Left colon (tissue), 2 donors: ENCODE results near the gene RHO. TPM values are rescaled to one million over a fixed set of nuclear protein-coding genes. Genes with fewer than 3 reads are reported as not detected.

Experiments used
- ATAC-seq: fragments of 200-7000 bp; cut with Tn5 transposase; one replicate; pipeline ENCODE4 v1.9.1; 2020; ENCODE audit warnings: mild to moderate bottlenecking, moderate library complexity
- DNase-seq, 2 donors: peaks; one replicate each; pipeline ENCODE4 v3.0.0-alpha.2; 2020
- intact Hi-C, 2 donors: fragments of 100-400 bp; cut with DNase I in 1 of 2; cut with micrococcal nuclease in 1 of 2; formaldehyde crosslinking; loops; one replicate each; pipeline versions ENCODE4 v1.11.2 to v1.14.0; 2022; cut with DNase I, micrococcal nuclease
- total RNA-seq, 2 donors: library from RNA; stranded (reverse); fragmentation: NEBNext Ultra II Directional; extraction: Animal tissue kit (Norgen Biotek cat#: 25700); gene quantifications; one replicate each; pipeline ENCODE4 v1.2.1, GENCODE V29; 2021
- donor health status: DM: no; HTN: no; CAD: no.
- donor health status: DM: yes; HTN: yes; CAD: no.

Gene RHO
- total RNA-seq, 2 donors from 2014 or later: not detected

GRCh38 chr3:129565902-129566301, 37.5 kb downstream of the RHO start:
- DNase-seq: no peak
- intact Hi-C loops: no loop called here

GRCh38 chr3:129567176-129567705, 38.8 kb downstream of the RHO start:
- DNase-seq (no peak), ATAC-seq (no peak)
- intact Hi-C loops: no loop called here

More at GRCh38 chr3:129565902-129566301, 37.5 kb downstream of the RHO start:
- no peak for ATAC-seq

- no peak for DNase-seq
- intact Hi-C loops: no loop called here
- no peak for ATAC-seq
Observed at GRCh38 chr3:129567939-129568338, 39.5 kb downstream of the RHO start.

GRCh38 chr3:129569856-129570255, 41.4 kb downstream of the RHO start:
- ATAC-seq: no peak

GRCh38 chr3:129571605-129572547, 43.4 kb downstream of the RHO start:
- intact Hi-C loops: no loop called here
- DNase-seq: no peak
- ATAC-seq: no peak

More at GRCh38 chr3:129569856-129570255, 41.4 kb downstream of the RHO start:
- intact Hi-C loops: no loop called here
- DNase-seq: no peak

- DNase-seq: no peak
- ATAC-seq: no peak
- intact Hi-C loops: no loop called here
Observed at GRCh38 chr3:129572603-129573002, 44.2 kb downstream of the RHO start.

GRCh38 chr3:129573493-129573892, 45.1 kb downstream of the RHO start:
- DNase-seq (no peak), ATAC-seq (no peak)
- intact Hi-C loops: no loop called here

- intact Hi-C loops: no loop called here
- ATAC-seq (no peak), DNase-seq (no peak)
Observed at GRCh38 chr3:129574206-129574605, 45.8 kb downstream of the RHO start.

GRCh38 chr3:129575233-129575996, 47.0 kb downstream of the RHO start:
- intact Hi-C loops: no loop called here
- DNase-seq: no peak
- ATAC-seq: no peak

GRCh38 chr3:129575997-129576384, 47.6 kb downstream of the RHO start:
- intact Hi-C loops: no loop called here
- ATAC-seq: no peak
- no peak for DNase-seq

- ATAC-seq (peak; percentile 81), DNase-seq (peak; percentile 70 to 72)
- intact Hi-C loops: no loop called here
Observed at GRCh38 chr3:129576514-129577352, 48.3 kb downstream of the RHO start.

- ATAC-seq (peak; percentile 41), DNase-seq (peak; percentile 51 to 59)
- intact Hi-C loops: no loop called here
Observed at GRCh38 chr3:129577366-129577765, 48.9 kb downstream of the RHO start.

- intact Hi-C loops: no loop called here
- peak; percentile 45 to 62 for DNase-seq
- ATAC-seq: peak; percentile 15
Observed at GRCh38 chr3:129577925-129578786, 49.7 kb downstream of the RHO start.

- intact Hi-C loops: no loop called here
- no peak for DNase-seq
- ATAC-seq: no peak
Observed at GRCh38 chr3:129579991-129580390, 51.6 kb downstream of the RHO start.

GRCh38 chr3:129581623-129582022, 53.2 kb downstream of the RHO start:
- intact Hi-C loops: no loop called here
- DNase-seq (no peak), ATAC-seq (no peak)

GRCh38 chr3:129582799-129583198, 54.4 kb downstream of the RHO start:
- intact Hi-C loops: no loop called here
- DNase-seq (no peak), ATAC-seq (no peak)

GRCh38 chr3:129583289-129583688, 54.9 kb downstream of the RHO start:
- intact Hi-C loops: no loop called here
- no peak for DNase-seq
- ATAC-seq: no peak

- ATAC-seq (no peak), DNase-seq (no peak)
- intact Hi-C loops: no loop called here
Observed at GRCh38 chr3:129584631-129585030, 56.2 kb downstream of the RHO start.
